Iris pigment epithelial cell (primary cell): Measurements from ENCODE around the gene TIMD4.
"Not testable (repeated sequence)": the region's sequence is repeated elsewhere in the genome, so short reads cannot be mapped to it uniquely, and the experiment has no call there.

Experiments
- DNase-seq: peaks from one replicate; pipeline ENCODE4 v3.0.0-alpha.2; 2011; ENCODE audit warnings: low read depth

The TIMD4 gene

DNA sequence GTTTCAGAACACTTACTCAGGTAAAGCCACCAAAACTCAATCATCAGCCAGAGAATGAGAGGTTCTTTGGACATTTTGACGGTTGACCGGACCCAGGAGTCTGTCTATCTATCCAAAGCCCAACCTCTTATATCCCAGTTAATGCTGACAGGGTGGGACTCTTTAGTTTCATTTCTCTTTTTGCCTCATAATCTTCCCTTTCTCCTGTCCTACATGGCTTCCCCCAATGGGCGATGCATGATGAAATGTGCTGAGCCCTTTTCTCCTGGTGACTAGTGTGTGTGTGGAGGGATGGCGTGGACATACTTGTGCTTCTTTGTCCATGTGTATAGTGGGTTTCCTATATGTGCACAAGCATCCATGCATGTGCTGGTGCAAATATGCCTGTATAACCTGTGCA is at the start of gene TIMD4:
Gene TIMD4 (minus strand): TSS at position 102 of the 400 bp plus-strand sequence. CDS start 28 bp downstream, at position 74.
- DNase-seq = no peak

DNA sequence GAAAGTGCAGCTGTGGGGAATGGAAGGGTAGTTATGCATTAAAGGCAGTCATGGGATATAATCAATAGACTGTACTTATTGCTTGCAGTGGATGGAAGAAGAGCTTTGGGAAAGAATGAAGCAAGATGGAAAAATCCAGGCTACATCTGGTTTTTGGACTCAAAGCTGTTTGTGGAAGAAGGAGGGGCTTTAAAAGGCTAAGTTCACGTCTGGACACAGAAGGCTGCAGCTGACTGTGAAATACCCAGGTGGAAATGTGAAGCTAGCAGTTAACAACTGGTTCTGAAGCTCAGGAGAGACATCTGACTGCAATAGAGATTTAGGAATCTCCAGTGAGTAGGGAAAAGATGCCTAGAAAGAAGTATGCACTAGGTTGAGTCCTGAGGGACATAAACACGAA is 43.2 kb upstream of the TIMD4 start:
- no peak for DNase-seq

- peak; percentile 14 for DNase-seq
Measured at GRCh38 chr5:157004893-157005551, 42.0 kb upstream of the TIMD4 start.

GRCh38 chr5:156991714-156992113 is 28.7 kb upstream of the TIMD4 start:
- DNase-seq = no peak

GRCh38 chr5:156984064-156984463 is 21.0 kb upstream of the TIMD4 start:
- no peak for DNase-seq

- no peak for DNase-seq
Measured at GRCh38 chr5:156981481-156981880, 18.5 kb upstream of the TIMD4 start.

DNA sequence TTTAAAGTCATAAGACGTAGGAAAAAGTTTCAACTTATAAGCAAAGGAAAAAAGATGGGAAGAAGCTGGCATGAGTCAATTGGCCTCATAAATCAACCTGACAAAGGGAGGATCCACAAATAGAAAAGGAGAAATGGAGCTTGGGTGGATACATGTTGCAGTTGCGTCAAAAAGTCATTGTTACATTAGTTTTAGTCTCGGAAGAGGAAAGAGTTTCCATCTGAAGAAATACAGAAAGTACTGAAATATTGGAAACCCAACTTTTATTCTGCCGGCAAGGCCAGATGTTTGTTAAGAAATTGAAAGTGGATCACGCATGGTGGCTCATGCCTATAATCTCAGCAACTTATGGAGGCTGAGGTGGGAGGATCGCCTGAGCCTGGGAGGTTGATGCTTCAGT is 11.3 kb upstream of the TIMD4 start:
- no peak for DNase-seq

GRCh38 chr5:156971848-156972525 is 9.0 kb upstream of the TIMD4 start:
- DNase-seq = no peak

- DNase-seq = no peak
Measured at GRCh38 chr5:156971415-156971814, 8.4 kb upstream of the TIMD4 start.

DNA sequence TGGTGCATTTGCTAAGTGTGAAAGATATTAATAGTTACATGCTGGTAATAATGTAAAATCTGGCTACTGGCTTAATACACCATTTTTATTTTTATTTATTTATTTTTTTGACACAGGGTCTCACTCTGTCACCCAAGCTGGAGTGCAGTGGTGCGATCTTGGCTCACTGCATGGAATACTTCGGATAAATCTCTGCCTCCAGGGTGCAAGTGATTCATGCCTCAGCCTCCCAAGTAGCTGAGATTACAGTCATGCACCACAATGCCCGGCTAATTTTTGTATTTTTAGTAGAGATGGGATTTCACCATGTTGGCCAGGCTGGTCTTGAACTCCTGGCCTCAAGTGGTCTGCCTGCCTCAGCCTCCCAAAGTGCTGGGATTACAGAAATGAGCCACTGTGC is 4.4 kb upstream of the TIMD4 start:
- DNase-seq = not testable (repeated sequence)

DNA sequence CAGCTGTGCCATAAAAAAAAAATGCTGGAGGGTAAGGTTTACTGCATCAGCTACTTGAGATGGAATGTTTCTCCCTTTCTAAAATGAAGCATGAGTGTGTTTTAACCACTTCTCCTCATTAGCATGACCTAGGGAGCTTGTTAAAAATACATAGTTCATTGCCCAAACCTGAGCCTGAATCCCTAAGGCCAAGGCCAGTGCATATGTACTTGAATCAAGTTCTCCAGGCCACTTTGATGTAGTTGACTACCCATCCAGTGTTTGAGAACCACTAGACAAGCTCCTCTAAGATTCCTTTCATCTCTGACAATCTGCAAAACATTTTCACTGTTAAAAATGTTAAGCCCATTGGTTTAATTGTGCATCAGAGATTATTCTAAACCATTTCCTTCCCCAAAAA is 6.7 kb downstream of the TIMD4 start:
- DNase-seq = no peak

GRCh38 chr5:156951359-156951758 is 11.7 kb downstream of the TIMD4 start:
- no peak for DNase-seq

GRCh38 chr5:156950716-156951115 is 12.3 kb downstream of the TIMD4 start:
- DNase-seq = no peak

DNA sequence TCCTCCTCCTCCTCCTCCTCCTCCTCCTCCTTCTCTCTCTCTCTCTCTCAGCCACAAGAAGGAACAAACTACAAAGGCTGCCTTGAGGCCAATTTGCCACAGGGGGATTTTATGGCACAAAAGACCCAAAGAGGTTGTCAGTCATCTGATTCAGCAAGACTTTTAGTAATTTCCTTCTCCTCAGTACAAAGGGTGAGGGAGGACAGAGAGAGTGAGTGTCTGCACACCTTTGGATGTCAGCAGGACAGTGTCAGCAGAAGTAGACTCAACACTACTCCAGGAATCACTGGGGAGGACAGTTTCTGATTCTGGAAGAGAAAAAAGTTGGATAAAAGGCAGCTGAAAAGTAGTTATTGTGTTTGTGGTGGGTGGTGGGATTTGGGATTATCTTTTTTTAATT is 13.6 kb downstream of the TIMD4 start:
- DNase-seq = no peak

- DNase-seq = no peak
Measured at GRCh38 chr5:156947925-156948324, 15.1 kb downstream of the TIMD4 start.

DNA sequence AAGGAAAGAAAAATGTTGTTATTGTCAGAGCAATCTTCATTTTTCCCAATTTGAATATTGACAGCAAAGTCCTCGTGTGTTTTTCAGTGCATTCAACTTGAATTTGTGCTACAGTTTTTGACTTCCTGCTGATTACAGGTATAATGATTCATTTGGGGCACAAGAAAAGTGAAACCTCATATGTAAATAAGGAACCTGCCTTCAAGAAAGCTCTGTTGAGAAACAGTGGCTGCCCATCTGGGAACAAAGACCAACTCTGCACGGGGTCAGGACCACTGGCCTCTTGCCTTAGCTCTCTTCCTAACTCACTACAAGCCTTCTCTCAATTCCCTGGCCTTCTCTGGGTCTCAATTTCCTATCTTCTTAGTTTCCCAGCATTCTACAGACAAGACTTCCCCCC is 21.0 kb downstream of the TIMD4 start:
- DNase-seq = no peak

- DNase-seq = not testable (repeated sequence)
Measured at GRCh38 chr5:156940462-156940861, 22.6 kb downstream of the TIMD4 start.

GRCh38 chr5:156936972-156937371 is 26.1 kb downstream of the TIMD4 start:
- no peak for DNase-seq

- DNase-seq = no peak
Measured at GRCh38 chr5:156934450-156935211, 28.4 kb downstream of the TIMD4 start.

- no peak for DNase-seq
Measured at GRCh38 chr5:156929366-156929948, 33.6 kb downstream of the TIMD4 start.

DNA sequence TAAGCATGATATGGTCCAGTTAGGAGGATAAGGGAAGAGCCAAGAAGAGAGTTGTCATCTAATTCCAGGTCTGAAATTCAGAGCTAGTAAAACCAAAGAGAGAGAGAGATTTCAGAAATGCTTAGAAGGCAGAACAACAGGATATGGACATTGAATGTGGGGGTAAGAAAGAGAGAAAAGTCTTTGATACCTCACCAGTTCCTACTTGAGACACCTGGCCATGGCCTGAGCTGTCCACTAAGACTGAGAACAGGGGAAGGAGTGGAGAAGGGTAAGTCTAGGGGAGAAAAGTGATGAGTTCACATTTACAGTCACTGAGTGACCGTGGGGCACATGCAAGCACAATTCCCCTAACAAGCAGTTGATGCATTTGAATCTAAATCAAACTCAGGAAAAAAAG is 35.5 kb downstream of the TIMD4 start:
- DNase-seq = no peak

- DNase-seq = not testable (repeated sequence)
Measured at GRCh38 chr5:156925767-156926166, 37.3 kb downstream of the TIMD4 start.
